GM12891 (cell line): ENCODE measurements around the gene PACSIN2.

Experiments
- POLR2A ChIP-seq: IDR thresholded peaks from 2 replicates; pipeline ENCODE4 v1.6.1; 2011; ENCODE audit warnings: low read depth, low read length, control low read depth
- POLR2AphosphoS5 ChIP-seq: IDR thresholded peaks from 2 replicates; pipeline ENCODE4 v1.6.1; 2011; ENCODE audit warnings: low read depth, low read length, control low read depth
- SPI1 ChIP-seq: IDR thresholded peaks from 2 replicates; pipeline ENCODE4 v1.6.1; 2011; ENCODE audit warnings: low read depth, low read length, control low read depth
- TAF1 ChIP-seq: IDR thresholded peaks from 2 replicates; pipeline ENCODE4 v1.6.1; 2011; ENCODE audit warnings: low read depth, low read length, control low read depth

- no peak for TF ChIP-seq POLR2A
- TF ChIP-seq TAF1, result no peak
- TF ChIP-seq POLR2AphosphoS5, result no peak
- TF ChIP-seq SPI1, result no peak
Observed at GRCh38 chr22:42910221-42910942, 104.6 kb downstream of the PACSIN2 start.
